GM12873 (cell line): Measurements from ENCODE around the gene BARX2.

ENCODE experiments used
- TF ChIP-seq, protein P1 (sequence below): IDR thresholded peaks from 2 replicates; pipeline ENCODE4 v1.5.1; 2012; ENCODE audit warnings: low read depth, mild to moderate bottlenecking, moderate library complexity, low read length, control low read depth; ENCODE audit not compliant: insufficient read depth; ENCODE audit errors: missing control alignments

The BARX2 gene

DNA sequence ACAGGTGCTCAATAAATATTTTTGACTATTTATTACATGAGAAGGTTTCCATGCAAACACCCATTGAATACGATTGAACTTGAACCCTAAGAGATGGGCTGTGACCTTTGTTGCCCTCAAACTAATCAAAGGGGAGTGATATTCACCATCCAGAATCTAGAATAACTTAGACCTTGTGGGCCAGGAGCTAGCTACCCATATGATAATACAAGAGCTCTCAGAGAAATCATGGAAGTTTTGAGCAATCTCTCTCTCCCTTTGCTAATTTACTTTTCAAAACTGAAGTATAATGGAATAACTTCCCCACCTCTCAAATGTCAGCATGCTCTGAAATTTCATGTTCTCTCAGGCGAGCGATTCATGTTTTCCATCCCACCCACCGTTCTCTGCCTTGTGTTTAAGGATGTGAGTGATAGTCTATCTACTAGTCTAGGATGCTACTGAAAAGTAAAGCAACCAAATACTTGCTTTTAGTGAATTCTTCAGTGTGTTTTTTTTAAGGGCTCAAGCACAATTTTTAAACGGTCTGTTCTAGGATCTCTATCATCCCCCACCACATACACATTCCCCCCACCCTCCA is 33.3 kb downstream of the BARX2 start:
- TF ChIP-seq, protein P1, sequence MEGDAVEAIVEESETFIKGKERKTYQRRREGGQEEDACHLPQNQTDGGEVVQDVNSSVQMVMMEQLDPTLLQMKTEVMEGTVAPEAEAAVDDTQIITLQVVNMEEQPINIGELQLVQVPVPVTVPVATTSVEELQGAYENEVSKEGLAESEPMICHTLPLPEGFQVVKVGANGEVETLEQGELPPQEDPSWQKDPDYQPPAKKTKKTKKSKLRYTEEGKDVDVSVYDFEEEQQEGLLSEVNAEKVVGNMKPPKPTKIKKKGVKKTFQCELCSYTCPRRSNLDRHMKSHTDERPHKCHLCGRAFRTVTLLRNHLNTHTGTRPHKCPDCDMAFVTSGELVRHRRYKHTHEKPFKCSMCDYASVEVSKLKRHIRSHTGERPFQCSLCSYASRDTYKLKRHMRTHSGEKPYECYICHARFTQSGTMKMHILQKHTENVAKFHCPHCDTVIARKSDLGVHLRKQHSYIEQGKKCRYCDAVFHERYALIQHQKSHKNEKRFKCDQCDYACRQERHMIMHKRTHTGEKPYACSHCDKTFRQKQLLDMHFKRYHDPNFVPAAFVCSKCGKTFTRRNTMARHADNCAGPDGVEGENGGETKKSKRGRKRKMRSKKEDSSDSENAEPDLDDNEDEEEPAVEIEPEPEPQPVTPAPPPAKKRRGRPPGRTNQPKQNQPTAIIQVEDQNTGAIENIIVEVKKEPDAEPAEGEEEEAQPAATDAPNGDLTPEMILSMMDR = no peak

DNA sequence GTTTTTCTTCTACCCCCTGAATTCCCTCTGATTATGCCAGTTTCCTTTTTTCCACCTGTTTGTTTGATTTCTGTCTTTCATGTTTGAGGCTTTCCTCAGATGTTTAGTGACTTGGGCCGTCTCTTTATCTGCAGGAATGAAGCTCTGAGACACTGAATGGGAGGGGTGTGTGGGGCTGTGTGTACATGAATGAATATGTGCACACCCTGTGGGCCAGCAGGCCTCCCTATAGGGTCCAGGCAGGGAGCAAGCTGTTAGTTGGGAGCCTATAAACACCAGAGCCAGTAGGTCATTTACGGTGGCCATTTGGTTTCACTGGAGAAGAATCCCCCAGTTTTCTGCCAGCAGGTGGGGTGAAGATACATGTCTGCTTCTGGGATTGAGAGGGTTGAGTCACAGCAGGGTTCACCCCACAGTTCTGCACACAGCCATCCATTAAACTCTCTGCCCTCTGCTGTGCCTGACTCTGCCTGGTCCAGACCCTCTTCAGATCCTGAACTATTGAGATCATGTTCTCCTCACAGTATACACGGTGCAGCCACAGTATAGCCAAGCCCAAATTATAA is 34.8 kb downstream of the BARX2 start:
- TF ChIP-seq, protein P1 = no peak

DNA sequence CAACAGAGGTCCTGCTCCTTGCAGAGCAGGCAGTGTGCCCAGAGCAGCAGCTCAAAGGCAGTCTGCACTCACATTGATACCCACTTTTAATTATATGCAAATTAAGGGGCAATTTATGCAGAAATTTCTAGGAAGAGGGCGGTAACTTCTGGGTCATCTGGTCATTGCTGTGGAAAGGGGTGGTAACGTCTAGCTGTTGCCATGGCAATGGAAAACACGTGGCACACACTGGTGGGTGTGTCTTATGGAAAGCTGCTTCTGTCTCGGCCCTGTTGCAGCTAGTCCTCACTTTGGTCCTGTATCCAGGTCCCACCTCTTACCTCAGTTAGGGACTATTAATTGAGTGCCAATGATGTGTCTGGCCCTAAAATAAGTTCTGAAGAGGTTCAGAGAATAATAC is 36.8 kb downstream of the BARX2 start:
- TF ChIP-seq, protein P1 = no peak

DNA sequence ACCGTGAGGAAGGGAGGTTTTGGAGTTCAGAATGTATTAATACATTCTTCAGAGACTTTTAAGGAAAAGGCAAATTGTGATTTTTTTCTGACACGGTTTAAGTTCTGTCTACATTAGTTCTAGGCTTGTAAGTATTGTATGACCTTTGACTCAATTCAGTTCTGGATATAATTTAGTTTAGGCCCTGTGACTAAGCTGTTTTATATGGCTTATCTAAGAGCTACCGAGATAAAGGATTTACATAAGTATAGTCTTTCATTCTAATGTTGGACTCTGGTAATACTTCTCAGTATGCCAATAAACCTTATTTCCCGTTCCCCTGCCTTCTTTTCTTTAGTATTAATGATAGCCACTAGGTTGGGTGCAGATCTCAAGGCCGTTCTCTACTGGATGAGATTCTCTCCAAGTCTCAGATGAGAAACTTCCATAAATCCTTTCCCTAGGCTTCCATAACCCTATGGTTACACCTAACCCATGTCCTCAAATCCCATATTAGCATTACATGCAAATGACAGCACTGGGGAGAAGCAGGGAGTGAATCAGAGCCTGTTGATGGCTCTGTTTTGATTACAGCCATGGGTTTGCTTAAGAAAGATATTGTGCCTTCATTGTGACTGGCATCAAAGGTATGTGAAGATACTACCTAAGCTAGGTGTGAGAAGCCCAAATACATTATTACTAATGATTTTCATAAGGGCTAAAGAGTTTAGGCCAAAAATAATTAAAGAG is 38.7 kb downstream of the BARX2 start:
- TF ChIP-seq, protein P1 = no peak

DNA sequence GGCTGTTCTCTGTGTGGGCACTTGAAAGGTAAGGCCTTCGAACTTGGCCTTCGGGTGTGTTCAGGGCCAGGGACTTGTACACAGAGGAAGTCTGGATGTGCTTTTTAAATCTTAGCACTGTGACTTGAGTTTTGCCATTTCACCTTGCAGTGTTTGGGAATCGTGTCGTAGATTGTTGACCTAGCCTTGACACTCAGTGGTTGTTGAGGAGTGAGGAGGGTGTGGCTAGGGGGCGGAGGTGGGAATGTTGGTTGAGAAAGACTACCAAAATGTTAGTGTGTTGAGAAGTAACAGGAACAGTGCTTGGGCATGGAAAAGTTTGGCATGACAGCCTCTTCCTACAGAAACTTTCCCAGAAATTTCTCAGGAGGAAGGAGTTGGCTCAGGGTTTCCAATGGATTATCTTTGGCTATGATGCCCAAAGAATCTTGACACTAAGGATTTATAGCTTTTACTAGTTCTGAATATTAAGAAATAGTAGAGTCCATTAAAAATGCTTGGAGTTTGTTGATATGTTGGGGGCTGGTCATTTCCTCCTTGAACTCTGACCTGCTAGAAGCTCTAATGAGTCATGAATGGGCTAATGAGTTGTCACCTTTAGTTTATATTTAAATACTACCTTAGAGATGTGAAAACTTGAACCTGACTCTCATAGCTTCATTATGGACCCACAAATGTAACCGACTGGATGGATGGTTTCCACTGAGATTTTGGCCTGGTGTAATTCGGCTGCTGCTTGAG is 40.6 kb downstream of the BARX2 start:
- TF ChIP-seq, protein P1 = no peak

DNA sequence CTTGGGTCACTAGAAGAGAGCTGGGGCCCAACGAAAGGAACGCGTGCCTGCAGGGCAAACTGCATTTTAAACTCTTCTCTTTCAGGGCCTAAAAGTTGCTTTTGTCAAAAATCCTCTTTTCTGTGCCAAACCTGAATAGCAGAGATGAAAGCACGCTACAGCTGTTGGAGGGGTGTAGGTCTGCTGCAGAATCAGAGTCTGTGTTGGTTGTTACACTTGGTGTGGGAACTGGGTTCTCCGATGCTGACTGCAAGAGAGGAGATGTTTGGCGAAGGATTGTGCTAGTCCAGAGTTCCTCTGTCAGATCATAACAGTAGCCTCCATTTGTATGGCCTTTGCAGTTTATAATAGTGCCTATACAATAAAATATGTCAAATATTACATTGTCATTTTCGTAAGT is 41.8 kb downstream of the BARX2 start:
- TF ChIP-seq, protein P1 = no peak

DNA sequence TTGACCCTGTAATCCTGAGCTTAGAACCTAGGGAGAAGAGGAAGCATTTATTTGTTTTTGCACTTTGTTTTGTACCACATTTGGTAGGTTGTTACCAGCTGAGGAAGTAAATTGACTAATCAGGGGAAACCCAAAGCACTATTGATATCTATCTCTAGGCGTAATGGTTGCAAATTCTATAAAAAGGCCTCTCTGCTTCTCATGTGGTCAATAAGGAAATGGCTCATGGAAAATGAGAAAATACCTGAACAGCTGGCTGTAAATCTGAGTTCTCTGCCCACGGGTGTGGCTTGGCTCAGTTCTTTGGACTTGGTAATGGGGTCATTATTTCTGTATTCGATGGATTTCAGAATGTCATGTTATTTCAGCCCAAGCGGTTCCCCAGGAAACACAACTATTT is 42.4 kb downstream of the BARX2 start:
- TF ChIP-seq, protein P1 = no peak
